ENCODE results near the gene RBM20. TPM values are rescaled to one million over a fixed set of nuclear protein-coding genes. Genes with fewer than 3 reads are reported as not detected.

Gene RBM20
- total and polyA plus RNA-seq, 2 experiments from 2014 or later = 0.05 to 0.17 TPM

- H3K4me1 Mint-ChIP-seq = peaks cover 8% of the 10 kb centered on the region; the same call in 2 of the 3 replicates
- no peak for DNase-seq (ENCODE audit: low spot score)
- Histone ChIP-seq H2AFZ (no peak overlapping the region), H3K27me3 (ENCODE audit: insufficient read depth) (no peaks in the 10 kb centered on the region), H3F3A (replicated peaks; ENCODE audit: low read depth) (no peaks in the 10 kb centered on the region), H4K20me1 (replicated peaks; ENCODE audit: insufficient read depth) (no peaks in the 10 kb centered on the region), H3K79me2 (replicated peaks; ENCODE audit: insufficient read depth) (no peaks in the 10 kb centered on the region), H3K4me1 (ENCODE audit: insufficient read depth) (no peaks in the 10 kb centered on the region), H3K27ac (ENCODE audit: low read depth) (no peak overlapping the region), H3K9me2 (ENCODE audit: insufficient read depth) (0 out of 2 replicates have a peak, but pooled peaks cover 6% of the 10 kb centered on the region), H3K4me2 (no peak overlapping the region), H3K36me3 (ENCODE audit: insufficient read depth) (no peaks in the 10 kb centered on the region), H3K4me3 (no peak overlapping the region)
- ATAC-seq = no peak
- H3K36me3 Mint-ChIP-seq (ENCODE audit: low read depth) = no peaks in the 10 kb centered on the region
- H3K27ac Mint-ChIP-seq = no peak overlapping the region
- TF ChIP-seq STAT1 (IDR thresholded peaks at IDR 0.05; ENCODE audit: unreplicated experiment) (no peak), NANOG (IDR thresholded peaks at IDR 0.05; ENCODE audit: borderline replicate concordance) (no peak), ZNF462 (CRISPR knock-in tag; IDR thresholded peaks at IDR 0.05) (no peak), EZH2phosphoT487 (IDR thresholded peaks at IDR 0.05; ENCODE audit: unreplicated experiment) (no peak), REST (IDR thresholded peaks at IDR 0.05; ENCODE audit: unreplicated experiment) (no peak)
- no peaks in the 10 kb centered on the region for H3K9me3 Mint-ChIP-seq
- H3K27me3 Mint-ChIP-seq (ENCODE audit: insufficient read depth, low read depth, poor library complexity) = peaks cover 7% of the 10 kb centered on the region
- no peak overlapping the region for H3K4me3 Mint-ChIP-seq
Observed at GRCh38 chr10:110717781-110718589, 73.8 kb downstream of the RBM20 start.

Measured in GM23338 (cell line).